Pons (tissue), 1 donor: ENCODE data around the gene UBE2H.

ENCODE experiments used
- DNase-seq: peaks from one replicate; pipeline ENCODE4 v3.0.0-alpha.2; 2016; ENCODE audit warnings: low spot score

UBE2H gene

DNA sequence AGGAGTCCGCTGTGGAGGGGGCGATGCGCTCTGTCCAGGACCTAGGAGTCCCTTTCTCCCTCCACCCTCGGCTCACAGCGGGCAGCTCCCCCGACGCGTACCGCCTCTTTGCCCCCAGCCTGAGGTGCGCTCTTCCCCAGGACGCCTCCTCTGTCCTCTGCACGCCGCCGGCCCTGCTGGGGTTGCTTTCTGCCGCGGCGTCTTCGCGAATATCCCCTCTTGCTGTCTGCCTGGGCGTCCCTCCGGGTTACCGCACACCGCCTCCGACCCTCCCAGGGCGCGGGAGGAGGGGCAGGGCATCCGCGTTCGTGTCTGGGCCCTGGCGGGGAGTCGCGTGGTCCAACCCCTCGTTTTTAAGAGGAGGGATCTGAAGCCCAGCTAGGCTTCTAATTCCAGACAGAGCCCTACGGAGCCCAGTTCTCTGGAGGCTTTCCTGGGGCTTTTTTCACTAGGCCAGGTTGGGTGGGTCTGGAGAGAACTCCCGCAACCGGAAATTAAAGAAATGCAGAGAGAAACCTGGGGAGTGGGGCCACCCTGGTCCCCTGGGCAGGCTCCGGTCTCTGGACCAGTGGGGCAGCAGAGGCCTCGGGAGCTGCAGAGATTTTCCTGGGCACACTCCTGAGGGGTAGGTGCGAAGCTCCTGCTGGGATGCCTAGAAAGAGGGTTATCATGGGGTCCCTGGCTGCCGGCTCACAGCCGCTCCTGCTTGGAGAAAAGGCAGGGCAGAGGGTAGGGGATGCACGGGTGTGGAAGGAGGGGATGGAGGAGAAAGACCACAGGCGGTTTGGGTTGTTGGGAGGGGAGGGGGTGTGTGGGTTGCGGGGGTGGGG, 166.9 kb downstream of the UBE2H start:
- no peak for DNase-seq

GRCh38 chr7:129784783-129785684, 167.7 kb downstream of the UBE2H start:
- DNase-seq = no peak

- DNase-seq = no peak
Observed at GRCh38 chr7:129784437-129784782, 168.3 kb downstream of the UBE2H start.

- DNase-seq = no peak
Observed at GRCh38 chr7:129783584-129783919, 169.2 kb downstream of the UBE2H start.

GRCh38 chr7:129782818-129783583, 169.8 kb downstream of the UBE2H start:
- no peak for DNase-seq

GRCh38 chr7:129781928-129782817, 170.6 kb downstream of the UBE2H start:
- no peak for DNase-seq

- no peak for DNase-seq
Observed at GRCh38 chr7:129780974-129781927, 171.5 kb downstream of the UBE2H start.
